ENCODE measurements around the gene SMPD3. TPM values are rescaled to one million over a fixed set of nuclear protein-coding genes. Genes with fewer than 3 reads are reported as not detected.

SMPD3 gene
- total and polyA plus RNA-seq, 2 of the 8 experiments (the other 6 are each of a cell fraction or from before 2014, with no cell fraction given) = 0.39 to 1.3 TPM

DNA sequence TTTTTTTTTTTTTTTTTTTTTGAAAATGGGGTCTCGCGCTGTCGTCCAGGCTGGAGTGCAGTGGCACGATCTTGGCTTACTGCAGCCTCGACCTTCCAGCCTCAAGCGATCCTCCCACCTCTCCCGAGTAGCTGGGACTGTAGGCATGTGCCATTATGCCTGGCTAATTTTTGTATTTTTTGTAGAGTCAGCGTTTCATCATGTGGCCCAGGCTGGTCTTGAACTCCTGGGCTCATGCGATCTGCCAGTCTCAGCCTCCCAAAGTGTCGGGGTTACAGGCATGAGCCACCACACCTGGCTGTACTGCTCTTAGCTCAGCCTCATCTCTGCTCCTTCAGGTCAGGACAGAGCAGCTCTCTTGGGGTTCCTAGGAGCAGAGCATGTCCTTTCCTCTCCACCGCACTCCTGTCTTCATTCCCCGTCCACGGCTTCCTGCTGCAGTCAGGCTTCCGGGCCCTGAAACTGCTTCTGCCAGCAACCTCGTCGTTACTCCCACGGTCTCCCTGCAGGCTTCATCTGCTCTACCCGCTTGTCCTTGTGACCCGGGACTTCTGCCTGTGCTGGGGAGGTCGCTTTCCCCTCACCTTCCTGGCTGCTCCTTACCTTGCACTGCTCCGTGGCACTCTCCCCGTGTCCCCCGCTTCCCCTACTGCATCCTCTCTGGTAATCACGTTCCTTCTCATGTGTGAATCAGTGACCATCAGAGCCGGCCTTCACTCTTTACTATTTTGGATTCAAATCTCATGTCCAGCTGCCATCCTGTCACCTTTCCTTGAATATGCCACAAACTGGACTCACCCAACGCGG, 99.5 kb downstream of the SMPD3 start:
- H4K8ac ChIP-seq (ENCODE audit: extremely low read depth, insufficient read depth, low read length) = no peak overlapping the region
- H4K20me1 ChIP-seq (replicated peaks in 1 of 2; ENCODE audit: control insufficient read depth in 1 of 2, insufficient read depth in 2 of 2, low read length in 2 of 2) = peaks cover 0 to 7% of the 10 kb centered on the region in 2 experiments
- no peak for FAIRE-seq
- H2BK20ac ChIP-seq (ENCODE audit: low read length) = no peak overlapping the region
- no peaks in the 10 kb centered on the region for H3K9me3 ChIP-seq (ENCODE audit: insufficient read depth in 2 of 2, low read depth in 1 of 2, low read length in 1 of 2)
- H3K4me2 ChIP-seq (ENCODE audit: insufficient read depth in 1 of 2, low read depth in 2 of 2, low read length in 2 of 2) = no peak overlapping the region
- H2BK15ac ChIP-seq (ENCODE audit: low read length) = no peak overlapping the region
- H3K23ac ChIP-seq (ENCODE audit: insufficient read length) = no peak overlapping the region
- H3K9ac ChIP-seq (replicated peaks in 1 of 4; ENCODE audit: extremely low read depth in 1 of 4, low read depth in 3 of 4, low read length in 3 of 4) = no peak overlapping the region
- no peak overlapping the region for H2AK5ac ChIP-seq (ENCODE audit: low read depth, low read length)
- DNase-seq (ENCODE audit: low read depth in 1 of 2, low spot score in 2 of 2) = no peak
- H2BK12ac ChIP-seq (ENCODE audit: low read depth, low read length) = no peak overlapping the region
- no peaks in the 10 kb centered on the region for H3K4me1 ChIP-seq (replicated peaks in 1 of 4; ENCODE audit: control insufficient read depth in 3 of 4, insufficient read depth in 4 of 4, low read length in 3 of 4)
- H3K18ac ChIP-seq (ENCODE audit: extremely low read depth, low read length) = no peak overlapping the region
- no peak overlapping the region for H3K4me3 ChIP-seq (ENCODE audit: extremely low read depth in 1 of 4, insufficient read depth in 2 of 4, low read depth in 3 of 4, low read length in 4 of 4)
- no peak overlapping the region for H4K91ac ChIP-seq (replicated peaks; ENCODE audit: insufficient read length, low read length)
- POLR2A ChIA-PET (ENCODE audit: partially characterized antibody) = no interaction called here
- H3K79me2 ChIP-seq (ENCODE audit: control insufficient read depth in 1 of 2, insufficient read depth in 2 of 2, low read length in 2 of 2) = no peaks in the 10 kb centered on the region
- no peak overlapping the region for H3K14ac ChIP-seq (ENCODE audit: insufficient read length)
- no peak overlapping the region for H2BK5ac ChIP-seq (ENCODE audit: low read depth, low read length)
- no peak overlapping the region for H2BK120ac ChIP-seq (replicated peaks; ENCODE audit: low read depth, low read length)
- no peaks in the 10 kb centered on the region; a peak in 1 of 7 replicates for H3K27me3 ChIP-seq (replicated peaks in 1 of 4; ENCODE audit: control insufficient read depth in 3 of 4, extremely low read depth in 1 of 4, insufficient read depth in 3 of 4, low read length in 3 of 4)
- 93% methylated on average over 25 of the region's 27 CpGs; no CpG with 5 or more reads in 1 of the 2 experiments for WGBS, 2 experiments (ENCODE audit: extremely low coverage in 1 of 2, insufficient coverage in 1 of 2, insufficient read length in 1 of 2, insufficient replicate concordance in 2 of 2, low coverage in 1 of 2, low lambda C conversion rate in 2 of 2, missing lambda C conversion rate in 1 of 2)
- TF ChIP-seq MAFK (IDR thresholded peaks at IDR 0.05; ENCODE audit: low read depth, low read length) = peak; percentile 18; the same call in 1 of the 2 replicates
- TF ChIP-seq SIRT6 (IDR thresholded peaks at IDR 0.05; ENCODE audit: low read length) = no peak
- H4K5ac ChIP-seq (ENCODE audit: insufficient read length, low read depth, low read length) = no peak overlapping the region
- H3K4ac ChIP-seq (replicated peaks; ENCODE audit: insufficient read length, low read depth, low read length) = no peak overlapping the region
- H3K36me3 ChIP-seq (ENCODE audit: control insufficient read depth in 2 of 4, insufficient read depth in 4 of 4, low read length in 3 of 4) = peaks cover 4 to 48% (median 18%) of the 10 kb centered on the region in 4 experiments; a peak in 5 of 8 replicates
- no peak overlapping the region for H3K56ac ChIP-seq (replicated peaks; ENCODE audit: insufficient read length, low read depth, low read length)
- CTCF ChIA-PET (ENCODE audit: partially characterized antibody) = interaction anchor here (1.0 to 1.5 kb wide), 4 partner anchors 9 to 165 kb away, joined by 3 to 4 read pairs (median 3); no protein-coding TSS in a partner anchor
- H2AFZ ChIP-seq (ENCODE audit: low read length) = no peak overlapping the region
- 0 out of 2 replicates have a peak, but pooled peaks cover 2% of the 10 kb centered on the region for H3K79me1 ChIP-seq (ENCODE audit: low read depth, low read length)
- H3K23me2 ChIP-seq (ENCODE audit: low read depth, low read length) = no peaks in the 10 kb centered on the region; the same call in 1 of the 2 replicates
- H3K27ac ChIP-seq (ENCODE audit: low read depth, low read length) = no peak overlapping the region
